GM12801 (cell line): Measurements from ENCODE around the gene TAX1BP1.

Source experiments
- CTCF ChIP-seq: IDR thresholded peaks from one replicate; pipeline ENCODE4 v1.5.1; 2011; ENCODE audit warnings: control low read depth; ENCODE audit not compliant: insufficient read length; ENCODE audit errors: extremely low read depth

Gene TAX1BP1

DNA sequence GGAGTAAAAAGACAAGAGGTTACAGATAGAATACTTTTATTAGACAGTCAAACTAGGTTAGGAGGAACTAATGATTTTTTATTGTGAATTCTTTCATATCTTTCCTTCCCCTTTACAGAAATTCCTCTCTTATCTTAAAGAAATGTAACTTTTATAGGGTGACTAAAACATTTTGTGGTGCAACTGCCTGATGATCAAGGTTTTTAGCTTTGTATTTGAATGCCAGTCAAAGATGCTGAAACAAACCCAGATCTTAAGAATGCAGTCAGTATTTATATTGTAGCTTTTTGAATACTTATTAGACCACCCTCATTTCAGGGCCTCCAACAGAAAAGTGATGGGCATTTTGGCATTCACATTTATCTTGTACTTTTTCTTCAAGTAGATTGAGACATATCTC is 27.4 kb downstream of the TAX1BP1 start:
- TF ChIP-seq CTCF: no peak

DNA sequence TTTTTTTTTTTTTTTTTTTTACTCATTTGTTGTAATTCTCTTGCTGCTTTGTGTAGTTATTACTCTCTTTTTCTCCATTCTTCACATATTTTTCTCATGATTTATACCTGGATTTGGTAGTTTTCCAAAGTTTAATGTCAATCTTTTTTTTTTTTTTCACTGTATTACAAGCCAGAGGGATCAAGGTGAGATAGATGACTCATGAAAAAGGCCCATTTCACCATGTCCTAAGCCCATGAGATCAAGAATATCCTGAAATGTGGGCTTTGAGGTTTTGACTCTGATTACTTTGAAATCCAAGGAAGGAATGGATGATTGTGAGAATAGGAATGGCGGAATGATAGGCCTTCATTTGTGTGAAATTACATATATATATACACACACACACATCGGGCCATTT is 31.1 kb downstream of the TAX1BP1 start:
- no peak for TF ChIP-seq CTCF

DNA sequence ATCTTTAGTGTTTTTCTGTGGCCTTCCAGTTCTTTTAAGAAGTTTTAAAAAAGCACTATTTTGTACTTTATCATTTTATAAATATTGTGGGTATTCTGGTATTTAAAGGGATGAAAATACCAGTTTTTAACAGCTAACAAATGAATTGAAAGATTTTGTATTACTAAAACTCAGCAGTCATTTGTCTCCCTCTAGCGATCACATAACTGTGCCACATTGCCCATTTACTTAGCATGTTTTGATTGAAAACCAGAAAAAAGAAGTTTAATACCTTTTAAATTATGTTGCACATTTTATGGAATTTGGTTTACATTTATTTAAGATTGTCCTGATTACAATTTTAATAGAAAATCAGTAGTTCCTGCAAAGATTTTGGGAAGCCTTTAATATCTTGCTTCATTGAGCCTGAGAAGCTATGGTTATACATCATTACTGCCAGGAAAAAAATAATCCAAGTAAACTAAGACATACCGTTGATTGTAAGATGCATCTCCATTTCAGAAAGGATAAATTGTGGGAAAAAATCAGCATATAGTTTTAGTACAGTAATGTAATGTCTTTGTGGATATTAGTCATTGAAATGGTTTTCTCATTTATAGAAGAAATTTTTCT is 34.9 kb downstream of the TAX1BP1 start:
- TF ChIP-seq CTCF: no peak

GRCh38 chr7:27775782-27776181 is 35.8 kb downstream of the TAX1BP1 start:
- no peak for TF ChIP-seq CTCF

DNA sequence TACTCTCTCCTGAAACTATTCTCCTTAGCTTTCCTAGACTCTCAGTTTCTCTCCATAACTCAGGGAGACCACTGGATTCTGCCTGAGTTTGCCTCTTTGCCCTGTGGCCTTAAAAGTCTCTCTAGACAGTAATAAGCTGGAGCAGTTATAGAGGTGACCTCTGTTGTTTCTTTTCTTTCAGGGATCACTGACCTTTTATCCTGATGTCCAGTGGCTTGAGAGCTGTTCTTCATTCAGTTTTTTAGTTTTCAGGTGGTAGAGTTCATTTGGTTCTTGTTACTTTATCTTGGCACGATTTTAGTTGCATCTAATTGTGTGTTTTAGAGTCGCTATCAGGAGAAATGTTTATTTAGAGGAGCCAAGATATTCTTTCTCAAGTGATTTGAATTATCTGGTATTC is 37.7 kb downstream of the TAX1BP1 start:
- no peak for TF ChIP-seq CTCF

- TF ChIP-seq CTCF: no peak
Observed at GRCh38 chr7:27779873-27780272, 39.9 kb downstream of the TAX1BP1 start.

DNA sequence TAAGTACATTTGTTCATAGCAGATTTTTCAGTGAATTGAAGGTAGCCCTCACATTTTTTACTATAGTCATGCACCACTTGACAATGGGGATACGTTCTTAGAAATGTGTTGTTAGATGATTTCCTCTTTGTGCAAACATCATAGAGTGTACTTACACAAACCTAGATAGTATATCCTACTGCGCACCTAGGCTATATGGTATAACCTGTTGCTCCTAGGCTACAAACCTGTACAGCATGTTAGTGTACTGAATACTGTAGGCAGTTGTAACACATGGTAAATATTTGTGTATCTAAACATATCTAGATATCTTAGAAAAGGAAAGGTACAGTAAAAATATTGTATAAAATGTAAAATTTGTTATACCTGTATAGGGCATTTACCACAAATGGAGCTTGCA is 41.2 kb downstream of the TAX1BP1 start:
- no peak for TF ChIP-seq CTCF

GRCh38 chr7:27782849-27783248 is 42.9 kb downstream of the TAX1BP1 start:
- no peak for TF ChIP-seq CTCF
